ENCODE data around the gene CD93. TPM values are rescaled to one million over a fixed set of nuclear protein-coding genes. Genes with fewer than 3 reads are reported as not detected.

The CD93 gene
- total RNA-seq, 1 donor from 2014 or later = not detected

DNA sequence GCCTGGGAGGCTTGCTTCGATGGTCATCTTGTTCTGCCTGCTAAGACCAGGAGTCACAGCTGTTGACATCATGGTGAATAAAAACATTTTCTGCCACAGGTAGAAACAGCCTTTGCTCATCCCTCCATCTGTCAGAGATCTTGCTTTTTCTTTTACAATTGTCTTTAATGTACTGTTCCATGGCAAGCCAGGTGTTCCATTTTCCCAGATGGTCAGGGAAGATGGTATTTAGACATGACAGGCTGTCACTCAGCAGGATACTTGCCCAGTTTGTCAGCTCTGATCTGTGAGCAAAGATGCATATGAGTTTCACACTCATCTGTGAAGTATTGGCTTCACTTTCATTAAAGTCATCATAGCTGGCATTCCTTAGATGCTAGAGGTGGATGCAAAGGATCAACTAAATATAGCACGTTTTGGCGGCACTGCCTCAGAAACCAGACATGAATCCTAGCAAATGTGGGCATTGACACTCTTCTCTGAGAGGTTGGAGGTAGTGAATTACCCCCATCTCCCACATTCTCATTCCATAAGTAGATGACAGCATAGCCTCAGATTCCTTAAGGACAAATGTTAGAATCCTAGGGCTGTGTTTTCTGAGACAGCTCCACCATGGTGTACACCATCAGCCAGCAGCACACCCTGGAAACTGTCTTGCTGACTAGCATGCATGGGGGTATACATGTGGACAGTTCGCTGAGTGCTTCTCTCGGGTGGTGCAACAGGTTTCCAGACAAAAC, 46.8 kb downstream of the CD93 start:
- DNase-seq = no peak
- Mint-ChIP-seq H3K9me3 (no peaks in the 10 kb centered on the region), H3K4me3 (no peak overlapping the region), H3K36me3 (ENCODE audit: low read depth) (no peaks in the 10 kb centered on the region), H3K27me3 (peaks cover 20% of the 10 kb centered on the region), H3K4me1 (no peaks in the 10 kb centered on the region), H3K27ac (no peak overlapping the region)
- ATAC-seq (ENCODE audit: low read depth) = no peak
- CTCF ChIA-PET = no interaction called here
- intact Hi-C loops (cut with micrococcal nuclease) = no loop called here
- TF ChIP-seq, protein P1, sequence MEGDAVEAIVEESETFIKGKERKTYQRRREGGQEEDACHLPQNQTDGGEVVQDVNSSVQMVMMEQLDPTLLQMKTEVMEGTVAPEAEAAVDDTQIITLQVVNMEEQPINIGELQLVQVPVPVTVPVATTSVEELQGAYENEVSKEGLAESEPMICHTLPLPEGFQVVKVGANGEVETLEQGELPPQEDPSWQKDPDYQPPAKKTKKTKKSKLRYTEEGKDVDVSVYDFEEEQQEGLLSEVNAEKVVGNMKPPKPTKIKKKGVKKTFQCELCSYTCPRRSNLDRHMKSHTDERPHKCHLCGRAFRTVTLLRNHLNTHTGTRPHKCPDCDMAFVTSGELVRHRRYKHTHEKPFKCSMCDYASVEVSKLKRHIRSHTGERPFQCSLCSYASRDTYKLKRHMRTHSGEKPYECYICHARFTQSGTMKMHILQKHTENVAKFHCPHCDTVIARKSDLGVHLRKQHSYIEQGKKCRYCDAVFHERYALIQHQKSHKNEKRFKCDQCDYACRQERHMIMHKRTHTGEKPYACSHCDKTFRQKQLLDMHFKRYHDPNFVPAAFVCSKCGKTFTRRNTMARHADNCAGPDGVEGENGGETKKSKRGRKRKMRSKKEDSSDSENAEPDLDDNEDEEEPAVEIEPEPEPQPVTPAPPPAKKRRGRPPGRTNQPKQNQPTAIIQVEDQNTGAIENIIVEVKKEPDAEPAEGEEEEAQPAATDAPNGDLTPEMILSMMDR (IDR thresholded peaks at IDR 0.05) = no peak
- POLR2A ChIA-PET = no interaction called here

DNA sequence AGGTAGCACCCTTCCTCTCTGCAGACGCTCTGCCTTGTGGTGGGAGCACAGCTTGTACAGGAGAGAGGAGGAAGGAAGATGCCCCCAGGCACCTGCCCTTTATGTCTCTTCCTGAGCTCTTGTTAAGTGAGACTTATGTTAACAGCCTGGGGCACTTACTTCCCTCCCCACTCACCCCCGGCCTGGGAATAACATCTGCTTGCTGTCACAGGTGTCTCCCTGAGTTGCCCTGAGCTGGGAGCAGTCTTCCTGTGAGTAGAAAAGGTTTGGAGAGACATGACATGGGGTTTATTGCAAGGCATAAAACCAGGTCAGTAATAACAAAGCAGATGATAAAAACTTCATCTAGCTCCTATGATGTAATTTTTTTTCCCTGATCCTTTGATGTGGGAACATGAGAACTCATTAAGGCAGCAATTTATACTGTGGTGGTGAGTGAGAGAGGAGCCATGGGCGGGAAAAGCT, 49.1 kb downstream of the CD93 start:
- DNase-seq (no peak), ATAC-seq (ENCODE audit: low read depth) (no peak)
- ChIA-PET POLR2A (no interaction called here), CTCF (no interaction called here)
- Mint-ChIP-seq H3K4me3 (no peak overlapping the region), H3K27me3 (peaks cover 28% of the 10 kb centered on the region), H3K4me1 (no peaks in the 10 kb centered on the region), H3K9me3 (no peaks in the 10 kb centered on the region), H3K36me3 (ENCODE audit: low read depth) (no peaks in the 10 kb centered on the region), H3K27ac (no peak overlapping the region)
- intact Hi-C loops (cut with micrococcal nuclease) = no loop called here
- TF ChIP-seq, protein P1 (IDR thresholded peaks at IDR 0.05) = no peak

DNA sequence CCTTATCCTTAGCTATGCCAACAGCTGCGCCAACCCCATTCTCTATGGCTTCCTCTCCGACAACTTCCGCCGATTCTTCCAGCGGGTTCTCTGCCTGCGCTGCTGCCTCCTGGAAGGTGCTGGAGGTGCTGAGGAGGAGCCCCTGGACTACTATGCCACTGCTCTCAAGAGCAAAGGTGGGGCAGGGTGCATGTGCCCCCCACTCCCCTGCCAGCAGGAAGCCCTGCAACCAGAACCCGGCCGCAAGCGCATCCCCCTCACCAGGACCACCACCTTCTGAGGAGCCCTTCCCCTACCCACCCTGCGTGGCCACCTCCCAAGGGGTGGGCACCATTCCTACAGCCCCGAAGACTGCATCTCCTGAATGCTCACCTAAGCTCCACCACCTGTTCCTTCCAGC, 49.8 kb downstream of the CD93 start:
- H3K4me1 Mint-ChIP-seq = no peaks in the 10 kb centered on the region
- ChIA-PET CTCF (no interaction called here), POLR2A (no interaction called here)
- no peak for DNase-seq
- H3K9me3 Mint-ChIP-seq = no peaks in the 10 kb centered on the region
- intact Hi-C loops (cut with micrococcal nuclease) = no loop called here
- H3K36me3 Mint-ChIP-seq (ENCODE audit: low read depth) = no peaks in the 10 kb centered on the region
- H3K4me3 Mint-ChIP-seq = no peak overlapping the region
- H3K27ac Mint-ChIP-seq = no peak overlapping the region
- TF ChIP-seq, protein P1 (IDR thresholded peaks at IDR 0.05) = no peak
- ATAC-seq (ENCODE audit: low read depth) = no peak
- H3K27me3 Mint-ChIP-seq = peaks cover 25% of the 10 kb centered on the region

DNA sequence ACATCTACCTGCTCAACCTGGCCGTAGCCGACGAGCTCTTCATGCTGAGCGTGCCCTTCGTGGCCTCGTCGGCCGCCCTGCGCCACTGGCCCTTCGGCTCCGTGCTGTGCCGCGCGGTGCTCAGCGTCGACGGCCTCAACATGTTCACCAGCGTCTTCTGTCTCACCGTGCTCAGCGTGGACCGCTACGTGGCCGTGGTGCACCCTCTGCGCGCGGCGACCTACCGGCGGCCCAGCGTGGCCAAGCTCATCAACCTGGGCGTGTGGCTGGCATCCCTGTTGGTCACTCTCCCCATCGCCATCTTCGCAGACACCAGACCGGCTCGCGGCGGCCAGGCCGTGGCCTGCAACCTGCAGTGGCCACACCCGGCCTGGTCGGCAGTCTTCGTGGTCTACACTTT, 50.4 kb downstream of the CD93 start:
- DNase-seq = no peak
- ATAC-seq (ENCODE audit: low read depth) = no peak
- H3K9me3 Mint-ChIP-seq = no peaks in the 10 kb centered on the region
- no peaks in the 10 kb centered on the region for H3K4me1 Mint-ChIP-seq
- no peak overlapping the region for H3K27ac Mint-ChIP-seq
- no peaks in the 10 kb centered on the region for H3K36me3 Mint-ChIP-seq (ENCODE audit: low read depth)
- H3K27me3 Mint-ChIP-seq = peaks cover 25% of the 10 kb centered on the region
- TF ChIP-seq, protein P1 (IDR thresholded peaks at IDR 0.05) = no peak
- POLR2A ChIA-PET = no interaction called here
- intact Hi-C loops (cut with micrococcal nuclease) = no loop called here
- CTCF ChIA-PET = no interaction called here
- H3K4me3 Mint-ChIP-seq = no peak overlapping the region

GRCh38 chr20:23034721-23035671, 51.1 kb downstream of the CD93 start, which contains the start of gene SSTR4:
Gene SSTR4 (plus strand): TSS chr20:23035312. CDS start chr20:23035484, 172 bp downstream.
- POLR2A ChIA-PET = no interaction called here
- H3K27me3 Mint-ChIP-seq = peaks cover 23% of the 10 kb centered on the region

More at GRCh38 chr20:23034721-23035671, 51.1 kb downstream of the CD93 start, which contains the start of gene SSTR4:
- no peak for ATAC-seq (ENCODE audit: low read depth)
- H3K27ac Mint-ChIP-seq = no peak within 1 kb of the TSS
- H3K4me3 Mint-ChIP-seq = no peak within 1 kb of the TSS
- H3K9me3 Mint-ChIP-seq = no peaks in the 10 kb centered on the region
- TF ChIP-seq, protein P1 (IDR thresholded peaks at IDR 0.05) = no peak
- H3K4me1 Mint-ChIP-seq = no peaks in the 10 kb centered on the region
- no peak for DNase-seq
- CTCF ChIA-PET = no interaction called here
- intact Hi-C loops (cut with micrococcal nuclease) = no loop called here
- no peaks in the 10 kb centered on the region for H3K36me3 Mint-ChIP-seq (ENCODE audit: low read depth)
